Mesothelial cell of epicardium (in vitro differentiated cells): ENCODE measurements around the gene ANKRD65. TPM values are rescaled to one million over a fixed set of nuclear protein-coding genes. Genes with fewer than 3 reads are reported as not detected.
"Not testable (repeated sequence)": the region's sequence is repeated elsewhere in the genome, so short reads cannot be mapped to it uniquely, and the experiment has no call there.

Experiments used
- DNase-seq, 2 experiments: peaks; one replicate each; pipeline ENCODE4 v3.0.0; 2021; ENCODE audit warnings: low spot score in 2 of 2; ENCODE audit not compliant: unreplicated experiment in 2 of 2
- H3K27ac Mint-ChIP-seq: 2 replicates; pipeline ENCODE4 v1.8.0; 2021; ENCODE audit warnings: mixed read lengths
- H3K27me3 Mint-ChIP-seq: 2 replicates; pipeline ENCODE4 v1.8.0; 2021; ENCODE audit warnings: low read depth, mixed read lengths
- H3K36me3 Mint-ChIP-seq: 2 replicates; pipeline ENCODE4 v1.8.0; 2021; ENCODE audit warnings: mixed read lengths
- H3K4me1 Mint-ChIP-seq: 2 replicates; pipeline ENCODE4 v1.8.0; 2021; ENCODE audit warnings: mixed read lengths
- H3K4me3 Mint-ChIP-seq: 2 replicates; pipeline ENCODE4 v1.8.0; 2021; ENCODE audit warnings: mild to moderate bottlenecking, moderate library complexity, mixed read lengths
- H3K9me3 Mint-ChIP-seq: 2 replicates; pipeline ENCODE4 v1.8.0; 2021; ENCODE audit warnings: mixed read lengths
- CTCF ChIP-seq: fragments of 200-600 bp; sonication (generic); IDR thresholded peaks from one replicate; pipeline ENCODE4 v1.5.0; 2021; ENCODE audit warnings: antibody characterized with exemption; ENCODE audit not compliant: unreplicated experiment
- total RNA-seq: library from RNA; stranded (reverse); gene quantifications from 3 replicates; pipeline ENCODE4 v1.2.1, GENCODE V29; 2021

The ANKRD65 gene
- total RNA-seq, 1 donor from 2014 or later: 12.3 TPM

GRCh38 chr1:1371746-1372711, 49.0 kb downstream of the ANKRD65 start:
- H3K27me3 Mint-ChIP-seq: no peaks in the 10 kb centered on the region

GRCh38 chr1:1371364-1371745, 49.7 kb downstream of the ANKRD65 start:
- H3K36me3 Mint-ChIP-seq: no peaks in the 10 kb centered on the region
- H3K9me3 Mint-ChIP-seq: no peaks in the 10 kb centered on the region
- no peak for DNase-seq
- no peaks in the 10 kb centered on the region for H3K27me3 Mint-ChIP-seq
- H3K4me3 Mint-ChIP-seq: no peak overlapping the region
- H3K4me1 Mint-ChIP-seq: peaks cover 14% of the 10 kb centered on the region
- no peak for TF ChIP-seq CTCF
- no peak overlapping the region for H3K27ac Mint-ChIP-seq

More at GRCh38 chr1:1371746-1372711, 49.0 kb downstream of the ANKRD65 start:
- peak in 1 of 2 experiments; percentile 88 for DNase-seq
- peak; percentile 92 for TF ChIP-seq CTCF
- Mint-ChIP-seq H3K27ac (no peak overlapping the region), H3K4me3 (peak overlapping the region; percentile 83), H3K36me3 (no peaks in the 10 kb centered on the region), H3K4me1 (peaks cover 14% of the 10 kb centered on the region), H3K9me3 (no peaks in the 10 kb centered on the region)

DNA sequence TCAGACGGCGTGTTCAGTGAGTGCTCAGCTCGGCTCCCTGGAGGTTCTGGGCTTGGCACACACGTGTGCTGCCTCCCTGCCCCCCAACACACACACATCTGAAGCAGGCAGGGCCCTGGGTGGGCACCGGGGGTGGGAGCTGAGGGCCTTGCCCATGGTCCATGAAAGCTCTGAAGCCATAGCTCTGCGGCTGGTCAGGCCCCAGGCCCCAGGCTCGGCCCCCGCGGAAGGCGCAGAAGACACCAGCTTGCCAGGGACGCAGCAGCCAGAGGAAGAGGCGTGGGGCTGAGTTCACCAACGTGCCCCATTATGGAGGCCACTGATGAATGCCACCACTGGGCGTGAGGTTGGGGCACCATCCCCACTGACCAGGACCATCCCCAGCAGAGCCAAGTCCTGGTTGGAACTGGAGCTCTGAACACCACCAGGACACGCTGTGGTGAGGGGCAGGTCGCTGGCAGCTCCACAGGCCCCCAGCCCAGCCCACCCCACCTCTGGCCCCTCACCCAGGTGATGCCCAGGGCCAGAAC, 50.2 kb downstream of the ANKRD65 start:
- peaks cover 14% of the 10 kb centered on the region for H3K4me1 Mint-ChIP-seq
- H3K27ac Mint-ChIP-seq: no peak overlapping the region
- no peaks in the 10 kb centered on the region for H3K27me3 Mint-ChIP-seq
- DNase-seq: no peak
- no peaks in the 10 kb centered on the region for H3K36me3 Mint-ChIP-seq
- no peak for TF ChIP-seq CTCF
- H3K9me3 Mint-ChIP-seq: no peaks in the 10 kb centered on the region
- H3K4me3 Mint-ChIP-seq: no peak overlapping the region

GRCh38 chr1:1370094-1370493, 51.0 kb downstream of the ANKRD65 start:
- peaks cover 11% of the 10 kb centered on the region for H3K4me1 Mint-ChIP-seq
- not testable (repeated sequence) for H3K27ac Mint-ChIP-seq, H3K9me3 Mint-ChIP-seq, H3K36me3 Mint-ChIP-seq, H3K27me3 Mint-ChIP-seq, H3K4me3 Mint-ChIP-seq, DNase-seq

Other genes with a start within 250 kb of the ANKRD65 start
- 0.32 to 0.47 TPM in 2 of 3 replicates, not detected in the other for gene TTLL10, start 247.4 kb downstream of the ANKRD65 start, total RNA-seq
- gene TNFRSF18, start 214.7 kb downstream of the ANKRD65 start, total RNA-seq: 0.51 to 1.2 TPM (median 0.93 TPM) in 3 replicates
- gene TNFRSF4, start 207.1 kb downstream of the ANKRD65 start, total RNA-seq: 0.18 to 0.34 TPM (median 0.29 TPM) in 3 replicates
- gene SDF4, start 189.3 kb downstream of the ANKRD65 start, total RNA-seq: 103 to 110 TPM (median 108 TPM) in 3 replicates
- gene B3GALT6, start 189.0 kb downstream of the ANKRD65 start, total RNA-seq: 32.1 to 34.1 TPM (median 33.4 TPM) in 3 replicates
- gene C1QTNF12, start 174.6 kb downstream of the ANKRD65 start, total RNA-seq: 10.2 to 12.2 TPM (median 10.4 TPM) in 3 replicates
- gene UBE2J2, start 147.4 kb downstream of the ANKRD65 start, total RNA-seq: 67.3 to 76.6 TPM (median 75.7 TPM) in 3 replicates
- gene SCNN1D, start 140.8 kb downstream of the ANKRD65 start, total RNA-seq: 16.0 to 17.5 TPM (median 16.8 TPM) in 3 replicates
- gene ACAP3, start 113.3 kb downstream of the ANKRD65 start, total RNA-seq: 85.5 to 97.3 TPM (median 91.0 TPM) in 3 replicates
- gene PUSL1, start 112.7 kb downstream of the ANKRD65 start, total RNA-seq: 12.7 to 14.5 TPM (median 14.2 TPM) in 3 replicates
- 163 to 165 TPM (median 165 TPM) in 3 replicates for gene INTS11, start 96.6 kb downstream of the ANKRD65 start, total RNA-seq
- 17.8 to 19.3 TPM (median 18.5 TPM) in 3 replicates for gene CPTP, start 96.5 kb downstream of the ANKRD65 start, total RNA-seq
- gene TAS1R3, start 90.0 kb downstream of the ANKRD65 start, total RNA-seq: 0.98 to 1.0 TPM (median 1.00 TPM) in 3 replicates
- gene DVL1, start 71.9 kb downstream of the ANKRD65 start, total RNA-seq: 54.5 to 58.5 TPM (median 54.7 TPM) in 3 replicates
- gene MXRA8, start 62.7 kb downstream of the ANKRD65 start, total RNA-seq: 157 to 163 TPM (median 161 TPM) in 3 replicates
- gene AURKAIP1, start 46.1 kb downstream of the ANKRD65 start, total RNA-seq: 75.5 to 78.6 TPM (median 78.3 TPM) in 3 replicates
- gene CCNL2, start 21.9 kb downstream of the ANKRD65 start, total RNA-seq: 396 to 423 TPM (median 405 TPM) in 3 replicates
- gene MRPL20, start 14.0 kb downstream of the ANKRD65 start, total RNA-seq: 87.9 to 98.2 TPM (median 94.7 TPM) in 3 replicates
- 57.0 to 59.1 TPM (median 57.7 TPM) in 3 replicates for gene VWA1, start 14.4 kb upstream of the ANKRD65 start, total RNA-seq
- 2.2 to 3.9 TPM (median 2.9 TPM) in 3 replicates for gene ATAD3C, start 28.4 kb upstream of the ANKRD65 start, total RNA-seq
- 38.5 to 43.6 TPM (median 39.2 TPM) in 3 replicates for gene ATAD3B, start 50.5 kb upstream of the ANKRD65 start, total RNA-seq
- gene ATAD3A, start 90.9 kb upstream of the ANKRD65 start, total RNA-seq: 31.8 to 35.4 TPM (median 35.3 TPM) in 3 replicates
- 16.7 to 18.3 TPM (median 17.3 TPM) in 3 replicates for gene TMEM240, start 119.3 kb upstream of the ANKRD65 start, total RNA-seq
- 97.2 to 98.8 TPM (median 97.4 TPM) in 3 replicates for gene SSU72, start 153.6 kb upstream of the ANKRD65 start, total RNA-seq
- gene FNDC10, start 178.9 kb upstream of the ANKRD65 start, total RNA-seq: 5.4 to 6.2 TPM (median 5.4 TPM) in 3 replicates
- gene MIB2, start 194.2 kb upstream of the ANKRD65 start, total RNA-seq: 110 to 117 TPM (median 112 TPM) in 3 replicates
- 63.8 to 70.3 TPM (median 65.4 TPM) in 3 replicates for gene MMP23B, start 210.9 kb upstream of the ANKRD65 start, total RNA-seq
- gene CDK11B, start 237.7 kb upstream of the ANKRD65 start, total RNA-seq: 25.2 to 27.2 TPM (median 26.6 TPM) in 3 replicates